Skeletal muscle satellite cell (primary cell): ENCODE results near the gene LYZL2.
"Not testable (repeated sequence)": the region's sequence is repeated elsewhere in the genome, so short reads cannot be mapped to it uniquely, and the experiment has no call there.

Experiments
- H3K27me3 ChIP-seq: 2 replicates; pipeline ENCODE4 v1.7.0; 2013; ENCODE audit warnings: low read length; ENCODE audit not compliant: control insufficient read depth, insufficient read depth
- H3K36me3 ChIP-seq: 2 replicates; pipeline ENCODE4 v1.7.0; 2013; ENCODE audit warnings: mild to moderate bottlenecking, control low read depth, low read length; ENCODE audit not compliant: insufficient read depth
- H3K4me1 ChIP-seq: 2 replicates; pipeline ENCODE4 v1.7.0; 2013; ENCODE audit warnings: low read length; ENCODE audit not compliant: control insufficient read depth, insufficient read depth
- H3K4me2 ChIP-seq: 2 replicates; pipeline ENCODE4 v1.7.0; 2013; ENCODE audit warnings: mild to moderate bottlenecking, low read length
- H3K4me3 ChIP-seq: 2 replicates; pipeline ENCODE4 v1.7.0; 2013; ENCODE audit warnings: low read length
- H3K9ac ChIP-seq: 2 replicates; pipeline ENCODE4 v1.7.0; 2013; ENCODE audit warnings: mild to moderate bottlenecking, low read depth, low read length, moderate library complexity
- H3K9me3 ChIP-seq: replicated peaks from 2 replicates; pipeline ENCODE4 v1.7.0; 2013; ENCODE audit warnings: mild to moderate bottlenecking, control low read depth, low read length

LYZL2 gene

GRCh38 chr10:30656233-30656632 is 26.7 kb upstream of the LYZL2 start:
- Histone ChIP-seq H3K4me1 (peaks cover 9% of the 10 kb centered on the region), H3K4me3 (no peak overlapping the region), H3K9ac (no peak overlapping the region), H3K9me3 (no peaks in the 10 kb centered on the region), H3K4me2 (no peak overlapping the region), H3K36me3 (no peaks in the 10 kb centered on the region), H3K27me3 (peaks cover 37% of the 10 kb centered on the region)

GRCh38 chr10:30655001-30655400 is 25.4 kb upstream of the LYZL2 start:
- H3K4me2 ChIP-seq, H3K36me3 ChIP-seq, H3K9me3 ChIP-seq, H3K9ac ChIP-seq, H3K4me3 ChIP-seq: not testable (repeated sequence)
- Histone ChIP-seq H3K4me1 (peaks cover 14% of the 10 kb centered on the region), H3K27me3 (peaks cover 33% of the 10 kb centered on the region)

GRCh38 chr10:30651470-30652397 is 22.2 kb upstream of the LYZL2 start:
- peaks cover 21% of the 10 kb centered on the region for H3K27me3 ChIP-seq
- H3K9ac ChIP-seq = not testable (repeated sequence)

GRCh38 chr10:30647089-30647488 is 17.5 kb upstream of the LYZL2 start:
- no peak overlapping the region for H3K4me2 ChIP-seq
- H3K4me1 ChIP-seq = peaks cover 12% of the 10 kb centered on the region
- H3K4me3 ChIP-seq = no peak overlapping the region
- no peaks in the 10 kb centered on the region for H3K36me3 ChIP-seq
- no peak overlapping the region for H3K9ac ChIP-seq
- peaks cover 15% of the 10 kb centered on the region for H3K27me3 ChIP-seq
- no peaks in the 10 kb centered on the region for H3K9me3 ChIP-seq

More at GRCh38 chr10:30651470-30652397, 22.2 kb upstream of the LYZL2 start:
- H3K4me1 ChIP-seq = peaks cover 14% of the 10 kb centered on the region
- H3K36me3 ChIP-seq, H3K4me3 ChIP-seq, H3K9me3 ChIP-seq: not testable (repeated sequence)
- H3K4me2 ChIP-seq = peak overlapping the region; percentile 8

- no peak overlapping the region for H3K9ac ChIP-seq
- H3K36me3 ChIP-seq = no peaks in the 10 kb centered on the region
- H3K4me1 ChIP-seq = no peaks in the 10 kb centered on the region
- no peak overlapping the region for H3K4me3 ChIP-seq
- H3K4me2 ChIP-seq = peak overlapping the region; percentile 20
- no peaks in the 10 kb centered on the region for H3K9me3 ChIP-seq
- H3K27me3 ChIP-seq = peaks cover 15% of the 10 kb centered on the region
These were observed 15.8 kb upstream of the LYZL2 start for GRCh38 chr10:30645340-30645827.

- not testable (repeated sequence) for H3K4me1 ChIP-seq, H3K9me3 ChIP-seq, H3K4me2 ChIP-seq, H3K4me3 ChIP-seq, H3K36me3 ChIP-seq, H3K9ac ChIP-seq
- H3K27me3 ChIP-seq = peaks cover 15% of the 10 kb centered on the region
These were observed 14.9 kb upstream of the LYZL2 start for GRCh38 chr10:30644408-30644861.

GRCh38 chr10:30643557-30644199 is 14.1 kb upstream of the LYZL2 start:
- H3K27me3 ChIP-seq = peaks cover 15% of the 10 kb centered on the region
- not testable (repeated sequence) for H3K9ac ChIP-seq, H3K36me3 ChIP-seq, H3K9me3 ChIP-seq, H3K4me1 ChIP-seq, H3K4me3 ChIP-seq, H3K4me2 ChIP-seq

- not testable (repeated sequence) for H3K9me3 ChIP-seq, H3K4me3 ChIP-seq, H3K9ac ChIP-seq, H3K4me1 ChIP-seq, H3K4me2 ChIP-seq, H3K36me3 ChIP-seq
- H3K27me3 ChIP-seq = peaks cover 13% of the 10 kb centered on the region
These were observed 13.3 kb upstream of the LYZL2 start for GRCh38 chr10:30642856-30643255.

GRCh38 chr10:30639946-30640786 is 10.6 kb upstream of the LYZL2 start:
- no peak overlapping the region for H3K9ac ChIP-seq
- H3K4me2 ChIP-seq = no peak overlapping the region
- H3K27me3 ChIP-seq = peaks cover 9% of the 10 kb centered on the region
- H3K4me1 ChIP-seq = peaks cover 7% of the 10 kb centered on the region
- no peaks in the 10 kb centered on the region for H3K36me3 ChIP-seq
- H3K4me3 ChIP-seq = no peak overlapping the region
- no peaks in the 10 kb centered on the region for H3K9me3 ChIP-seq

- Histone ChIP-seq H3K4me2 (no peak overlapping the region), H3K4me1 (peaks cover 7% of the 10 kb centered on the region), H3K4me3 (no peak overlapping the region), H3K27me3 (peaks cover 19% of the 10 kb centered on the region), H3K36me3 (no peaks in the 10 kb centered on the region), H3K9ac (no peak overlapping the region), H3K9me3 (no peaks in the 10 kb centered on the region)
These were observed 8.4 kb upstream of the LYZL2 start for GRCh38 chr10:30637881-30638467.

GRCh38 chr10:30631188-30631587 is 1.6 kb upstream of the LYZL2 start:
- no peaks in the 10 kb centered on the region for H3K9me3 ChIP-seq
- no peak overlapping the region for H3K4me2 ChIP-seq

More at GRCh38 chr10:30631188-30631587, 1.6 kb upstream of the LYZL2 start:
- Histone ChIP-seq H3K36me3 (no peaks in the 10 kb centered on the region), H3K4me3 (no peak overlapping the region), H3K27me3 (peaks cover 21% of the 10 kb centered on the region), H3K9ac (no peak overlapping the region), H3K4me1 (peaks cover 8% of the 10 kb centered on the region)
